ENCODE results near the gene ENDOG. TPM values are rescaled to one million over a fixed set of nuclear protein-coding genes. Genes with fewer than 3 reads are reported as not detected.
"Not testable (repeated sequence)": the region's sequence is repeated elsewhere in the genome, so short reads cannot be mapped to it uniquely, and the experiment has no call there.

The ENDOG gene
- total RNA-seq, 1 donor from 2014 or later: 38.0 TPM

DNA sequence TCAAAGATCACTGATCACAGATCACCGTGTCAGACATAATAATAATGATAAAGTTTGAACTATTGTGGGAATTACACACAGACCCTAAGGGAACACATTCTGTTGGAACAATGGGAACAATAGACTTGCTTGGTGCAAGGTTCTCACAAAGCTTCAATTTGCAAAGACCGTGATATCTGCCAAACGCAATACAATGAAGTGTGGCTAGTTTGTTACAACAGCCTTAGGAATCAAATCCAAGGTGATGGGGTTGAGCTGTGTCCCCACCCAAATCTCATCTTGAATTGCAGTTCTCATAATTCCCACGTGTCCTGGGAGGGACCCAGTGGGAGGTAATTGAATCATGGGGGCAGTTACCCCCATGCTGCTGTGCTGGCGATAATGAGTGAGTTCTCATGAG lies 42.6 kb downstream of the ENDOG start:
- no peak for DNase-seq (ENCODE audit: extremely low read depth, low read depth, low spot score)

DNA sequence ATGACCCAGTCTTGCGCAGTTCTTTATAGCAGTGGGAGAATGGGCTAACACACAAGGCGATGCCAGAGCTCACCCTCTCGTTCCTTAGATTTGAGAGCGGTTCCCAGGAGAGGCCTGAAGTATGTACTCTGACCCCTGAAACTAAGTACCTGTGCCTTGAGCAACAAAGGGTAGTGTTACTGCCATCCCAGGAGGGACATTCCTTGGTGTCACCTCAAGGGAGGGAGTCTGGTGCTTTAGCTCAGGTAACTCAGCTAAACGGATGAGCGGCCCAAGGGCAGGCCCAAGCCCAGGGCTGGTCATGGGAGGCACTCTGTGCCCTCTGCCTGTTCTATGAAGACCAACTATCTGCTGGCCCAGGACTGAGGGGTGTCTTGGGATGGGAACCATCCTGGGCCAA lies 43.2 kb downstream of the ENDOG start:
- DNase-seq (ENCODE audit: extremely low read depth, low read depth, low spot score): no peak

DNA sequence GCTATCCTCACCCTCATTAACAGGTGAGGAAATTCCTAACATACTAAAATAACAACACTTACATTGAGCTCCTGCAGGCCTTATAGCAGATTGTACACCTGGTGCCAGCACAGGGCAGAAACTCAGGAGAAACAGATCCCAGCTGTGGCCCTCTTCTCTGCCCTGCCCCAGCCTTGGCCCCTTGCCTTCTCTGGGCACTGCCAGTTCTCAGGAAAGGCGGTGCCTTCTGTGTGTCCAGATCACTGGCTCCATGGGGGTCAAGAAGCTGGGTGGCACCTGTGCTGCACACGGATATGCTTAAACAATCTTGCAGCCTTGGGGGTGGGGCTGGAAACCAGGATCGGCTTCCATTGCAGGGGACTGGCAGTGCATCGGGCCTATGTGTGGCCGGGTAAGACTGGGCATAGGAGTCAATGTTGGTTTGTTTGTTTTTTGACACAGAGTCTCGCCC lies 44.1 kb downstream of the ENDOG start:
- no peak for DNase-seq (ENCODE audit: extremely low read depth, low read depth, low spot score)

DNA sequence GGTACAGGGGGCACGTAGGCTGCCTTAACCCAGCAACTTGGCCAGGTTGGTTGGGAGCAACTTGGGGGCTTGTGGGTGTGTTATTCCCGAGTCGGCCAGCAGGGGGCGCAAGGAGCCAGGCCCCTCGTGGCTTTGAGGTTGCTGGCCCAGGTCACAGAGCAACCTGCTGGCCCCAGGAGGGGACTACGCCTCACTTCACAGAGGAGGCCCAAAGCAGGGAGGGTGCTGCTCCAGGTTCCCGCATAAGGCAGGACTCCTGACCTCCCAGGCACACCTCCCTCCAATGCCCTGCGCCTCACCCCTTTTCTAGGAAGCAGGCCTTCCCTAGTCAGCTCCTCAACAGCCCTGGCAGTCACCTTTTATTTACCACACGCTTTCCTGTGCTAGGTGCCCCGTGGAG lies 45.3 kb downstream of the ENDOG start:
- no peak for DNase-seq (ENCODE audit: extremely low read depth, low read depth, low spot score)

DNA sequence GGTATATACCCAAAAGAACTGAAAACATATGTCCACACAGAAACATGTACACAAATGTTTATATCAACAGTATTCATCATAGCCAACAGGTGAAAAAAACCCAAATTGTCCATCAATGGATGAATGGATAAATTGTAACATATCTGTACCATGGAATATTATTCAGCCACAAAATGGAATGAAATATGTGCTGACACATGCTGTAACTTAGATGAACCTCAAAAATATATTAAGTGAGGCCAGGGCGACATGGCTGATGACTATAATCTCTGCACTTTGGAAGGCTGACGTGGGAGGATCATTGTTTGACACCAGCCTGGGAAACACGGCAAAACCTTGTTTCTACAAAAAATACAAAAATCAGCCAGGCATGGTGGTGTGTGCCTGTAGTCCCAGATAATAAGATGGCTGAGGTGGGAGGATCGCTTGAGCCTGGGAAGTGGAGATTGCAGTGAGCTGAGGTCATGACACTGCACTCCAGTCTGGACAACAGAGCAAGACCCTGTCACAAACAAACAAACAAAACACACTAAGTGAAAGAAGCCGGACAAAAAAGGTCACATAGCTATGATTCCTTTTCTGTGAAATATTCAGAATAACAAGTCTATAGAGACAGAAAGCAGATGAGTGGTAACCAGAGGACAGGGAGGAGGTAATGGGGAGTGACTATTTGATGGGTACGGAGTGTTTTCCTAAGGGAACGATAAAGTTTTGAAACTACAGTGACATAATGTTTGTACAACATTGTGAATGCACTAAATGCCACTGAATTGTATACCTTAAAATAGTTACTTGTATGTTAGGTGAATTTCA lies 52.0 kb downstream of the ENDOG start:
- no peak for DNase-seq (ENCODE audit: extremely low read depth, low read depth, low spot score)

DNA sequence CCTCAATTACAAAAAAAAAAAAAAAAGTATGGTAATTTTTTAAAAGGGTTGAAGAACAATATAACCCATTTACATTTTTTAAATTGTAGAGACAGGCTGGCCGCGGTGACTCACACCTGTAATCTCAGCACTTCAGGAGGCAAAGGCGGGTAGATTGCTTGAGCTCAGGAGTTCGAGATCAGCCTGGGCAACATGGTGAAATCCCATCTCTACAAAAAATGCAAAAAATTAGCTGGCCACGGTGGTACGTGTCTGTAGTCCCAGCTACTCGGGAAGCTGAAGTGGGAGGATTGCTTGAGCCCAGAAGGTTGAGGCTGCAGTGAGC lies 52.6 kb downstream of the ENDOG start:
- not testable (repeated sequence) for DNase-seq (ENCODE audit: extremely low read depth, low read depth, low spot score)

Other genes with a start within 250 kb of the ENDOG start
- gene DYNC2I2, start 161.7 kb upstream of the ENDOG start, total RNA-seq: 55.0 and 71.9 TPM in 2 replicates
- gene SET, start 129.3 kb upstream of the ENDOG start, total RNA-seq: 227 and 258 TPM in 2 replicates
- 14.8 and 16.9 TPM in 2 replicates for gene PKN3, start 116.0 kb upstream of the ENDOG start, total RNA-seq
- 52.1 and 75.4 TPM in 2 replicates for gene ZDHHC12, start 94.4 kb upstream of the ENDOG start, total RNA-seq
- 36.4 and 37.6 TPM in 2 replicates for gene ZER1, start 46.6 kb upstream of the ENDOG start, total RNA-seq
- gene TBC1D13, start 31.2 kb upstream of the ENDOG start, total RNA-seq: 22.4 and 31.6 TPM in 2 replicates
- gene SPOUT1, start 11.3 kb downstream of the ENDOG start, total RNA-seq: 23.8 and 28.4 TPM in 2 replicates
- gene KYAT1, start 63.5 kb downstream of the ENDOG start, total RNA-seq: 6.1 and 10.5 TPM in 2 replicates
- gene LRRC8A, start 63.6 kb downstream of the ENDOG start, total RNA-seq: 114 and 116 TPM in 2 replicates
- 0.23 and 2.9 TPM in 2 replicates for gene PHYHD1, start 102.5 kb downstream of the ENDOG start, total RNA-seq
- 28.1 and 32.1 TPM in 2 replicates for gene DOLK, start 129.1 kb downstream of the ENDOG start, total RNA-seq
- gene NUP188, start 129.2 kb downstream of the ENDOG start, total RNA-seq: 47.5 and 51.3 TPM in 2 replicates
- gene SH3GLB2, start 209.8 kb downstream of the ENDOG start, total RNA-seq: 63.7 and 63.8 TPM in 2 replicates
- gene MIGA2, start 218.1 kb downstream of the ENDOG start, total RNA-seq: 17.5 and 23.3 TPM in 2 replicates

All from glomerular endothelial cell (primary cell).